ENCODE data around the gene ISYNA1.

Gene ISYNA1

DNA sequence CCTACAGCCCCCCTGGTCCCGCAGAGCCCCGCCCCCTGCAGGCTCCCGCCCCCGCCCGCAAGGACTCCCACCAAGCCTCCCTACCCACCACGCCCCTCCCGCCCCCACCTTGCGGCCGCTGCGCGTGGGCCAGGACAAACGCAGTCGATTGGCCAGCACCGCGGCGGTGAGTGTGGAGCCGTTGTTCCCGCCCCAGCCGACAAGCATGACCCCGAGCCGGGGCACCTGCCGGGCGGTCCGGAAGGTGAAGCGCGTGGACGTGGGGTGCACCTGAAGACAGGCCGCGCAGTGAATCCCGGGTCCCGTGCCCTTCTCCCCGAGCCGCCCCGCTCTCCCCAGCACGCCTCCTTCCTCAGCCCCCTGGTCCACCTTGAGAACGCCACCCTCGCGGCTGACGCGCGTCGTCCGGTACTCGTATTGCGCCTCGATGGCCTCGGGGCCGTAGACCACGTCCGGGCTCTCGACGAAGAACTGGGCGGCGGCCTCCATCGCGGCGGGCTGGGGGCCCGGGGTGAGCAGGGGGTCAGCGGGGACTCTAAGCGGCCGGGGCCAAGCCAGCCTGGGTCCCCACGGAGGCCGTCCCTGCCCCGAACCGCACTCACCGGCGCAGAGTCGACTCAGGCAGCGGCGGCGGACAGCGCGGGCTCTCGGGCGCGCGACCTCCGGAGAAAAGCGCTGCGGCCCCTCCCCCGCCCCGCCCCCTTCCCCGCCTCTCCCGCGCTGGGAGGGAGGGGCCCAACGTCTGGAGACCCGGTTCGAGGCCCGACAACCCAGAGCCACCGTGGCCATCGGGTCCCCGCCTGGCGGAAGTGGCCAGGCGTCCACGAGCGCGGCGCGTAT lies at the start of gene ISYNA1:
Gene ISYNA1, minus strand, starts transcription at position 643 of the 840 bp plus-strand sequence. Its CDS starts 154 bp downstream, at position 489.
- DNase-seq (ENCODE audit: low read depth), result no peak

DNA sequence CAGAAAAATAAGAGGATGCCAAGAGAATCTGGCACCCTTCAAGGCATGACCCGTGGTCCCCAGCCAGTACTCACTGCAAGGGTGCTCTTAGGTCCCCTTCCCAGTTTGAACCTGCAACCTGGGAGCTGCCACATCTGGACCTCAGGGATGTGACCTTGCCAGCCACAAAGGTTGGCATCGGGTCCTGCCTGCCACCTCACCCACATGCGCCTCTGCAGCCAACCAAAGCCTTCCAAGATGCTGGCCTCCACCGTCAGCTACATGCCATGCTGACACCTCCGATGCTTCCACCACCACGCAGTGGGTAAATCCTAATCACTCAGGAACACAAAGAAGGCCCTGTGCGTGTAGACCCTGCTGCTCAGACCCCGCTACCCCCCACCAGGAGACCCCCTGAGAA lies 48.8 kb upstream of the ISYNA1 start:
- DNase-seq (ENCODE audit: low read depth), result no peak

DNA sequence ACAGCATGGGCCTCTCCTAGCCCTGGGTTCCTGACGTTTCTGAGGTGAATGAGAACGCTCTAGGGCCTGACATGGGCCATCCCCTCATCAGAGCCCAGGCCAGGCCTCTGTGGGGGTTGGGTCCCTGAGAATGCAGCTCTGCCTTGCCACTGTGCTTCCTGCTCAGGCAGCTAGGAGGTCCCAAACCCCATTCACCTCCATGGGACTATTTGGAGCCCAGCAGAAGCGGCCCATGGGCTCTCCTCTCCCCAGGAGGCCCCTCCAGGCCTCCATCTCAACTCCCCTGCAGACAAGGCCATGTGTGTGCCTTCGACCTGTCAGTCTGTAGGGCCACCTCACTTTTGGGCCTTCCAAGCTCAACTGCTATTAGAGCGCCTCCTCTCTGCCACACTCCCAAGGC lies 47.1 kb upstream of the ISYNA1 start:
- DNase-seq (ENCODE audit: low read depth), result no peak

- DNase-seq (ENCODE audit: low read depth), result no peak
Measured at GRCh38 chr19:18483119-18483890, 45.4 kb upstream of the ISYNA1 start.

GRCh38 chr19:18481505-18482222 lies 43.7 kb upstream of the ISYNA1 start:
- no peak for DNase-seq (ENCODE audit: low read depth)

- peak; percentile 84 for DNase-seq (ENCODE audit: low read depth)
Measured at GRCh38 chr19:18480006-18480691, 42.2 kb upstream of the ISYNA1 start.

DNA sequence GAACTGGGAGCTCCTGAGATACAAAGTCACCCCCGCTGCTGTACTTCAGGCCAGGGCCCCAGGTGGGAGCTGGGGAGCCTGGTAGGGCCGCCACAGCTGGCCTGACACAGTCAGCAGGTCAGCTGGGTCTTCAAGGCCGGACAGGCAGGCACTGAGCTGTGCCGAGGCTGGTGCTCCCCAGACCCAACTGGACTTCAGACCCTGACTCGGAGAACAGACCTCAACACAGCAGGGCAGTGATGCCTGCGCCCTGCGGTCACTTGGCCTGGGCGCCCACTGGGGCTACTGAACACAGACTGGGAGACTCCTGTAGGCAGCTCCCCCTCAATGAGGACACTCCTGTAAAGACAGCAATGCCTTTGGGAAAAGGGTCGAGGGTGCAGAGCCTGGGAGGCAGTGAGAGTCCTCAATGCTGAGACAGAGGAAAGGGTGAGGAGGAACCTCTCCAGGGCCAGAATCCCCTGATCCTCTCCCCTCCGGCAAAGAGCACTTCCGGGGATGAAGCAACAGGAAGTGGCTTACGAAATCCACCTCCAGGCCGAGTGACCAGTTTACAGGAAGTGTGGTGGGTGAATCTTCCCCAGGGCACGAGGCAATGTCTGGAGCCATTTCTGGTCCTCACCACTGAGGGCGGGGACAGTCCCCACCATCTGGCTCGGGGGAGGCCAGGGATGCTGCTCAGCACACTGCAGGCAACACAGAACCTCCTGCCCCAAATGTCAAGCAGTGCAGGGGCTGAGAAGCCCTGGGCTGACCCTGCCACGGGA lies 40.8 kb upstream of the ISYNA1 start:
- peak; percentile 74 for DNase-seq (ENCODE audit: low read depth)

DNA sequence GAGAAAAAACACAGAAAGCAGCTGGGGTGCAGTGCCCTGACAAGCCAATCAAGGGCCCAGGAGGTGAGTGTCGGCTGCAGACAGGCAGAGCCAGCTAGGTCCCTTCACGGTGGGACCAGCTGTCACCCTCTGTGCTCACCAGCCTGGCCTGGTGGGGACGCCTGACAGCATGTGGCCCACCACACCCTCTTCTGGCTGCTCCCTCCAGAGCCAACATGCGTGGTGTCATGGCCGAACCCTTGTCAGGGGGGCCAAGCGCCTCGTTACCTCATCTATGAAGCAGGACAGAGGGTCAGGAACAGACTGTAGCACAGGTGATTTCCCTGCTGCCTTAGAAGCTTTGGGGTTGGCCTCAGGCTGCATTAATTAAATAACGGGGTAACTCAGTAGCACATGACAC lies 40.0 kb upstream of the ISYNA1 start:
- no peak for DNase-seq (ENCODE audit: low read depth)

GRCh38 chr19:18477042-18477779 lies 39.3 kb upstream of the ISYNA1 start:
- no peak for DNase-seq (ENCODE audit: low read depth)

DNA sequence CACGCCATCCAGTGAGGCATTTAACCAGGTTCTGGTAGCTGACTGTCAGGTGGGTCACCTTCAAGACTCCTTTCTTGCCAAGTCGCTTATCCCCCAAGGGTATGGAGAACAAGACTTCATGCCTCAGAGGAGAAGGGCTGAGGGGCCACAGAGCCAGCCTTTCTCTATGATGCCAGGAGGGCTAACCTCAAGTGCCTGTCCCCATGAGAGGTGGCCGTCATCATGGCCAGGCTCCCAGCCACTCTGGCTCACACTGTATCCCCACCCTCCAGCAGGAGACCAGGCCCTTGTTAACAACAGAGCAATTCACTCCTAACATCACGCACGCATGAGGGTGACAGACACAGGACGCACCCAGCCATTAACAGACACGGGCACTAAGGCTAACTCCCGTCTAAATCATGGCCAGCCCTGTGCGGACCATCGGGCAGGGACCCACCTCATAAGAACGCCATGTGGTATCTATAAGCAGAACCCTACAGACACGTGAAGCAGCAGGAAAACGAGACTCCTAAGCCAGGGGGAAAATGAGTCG lies 38.6 kb upstream of the ISYNA1 start:
- no peak for DNase-seq (ENCODE audit: low read depth)

DNA sequence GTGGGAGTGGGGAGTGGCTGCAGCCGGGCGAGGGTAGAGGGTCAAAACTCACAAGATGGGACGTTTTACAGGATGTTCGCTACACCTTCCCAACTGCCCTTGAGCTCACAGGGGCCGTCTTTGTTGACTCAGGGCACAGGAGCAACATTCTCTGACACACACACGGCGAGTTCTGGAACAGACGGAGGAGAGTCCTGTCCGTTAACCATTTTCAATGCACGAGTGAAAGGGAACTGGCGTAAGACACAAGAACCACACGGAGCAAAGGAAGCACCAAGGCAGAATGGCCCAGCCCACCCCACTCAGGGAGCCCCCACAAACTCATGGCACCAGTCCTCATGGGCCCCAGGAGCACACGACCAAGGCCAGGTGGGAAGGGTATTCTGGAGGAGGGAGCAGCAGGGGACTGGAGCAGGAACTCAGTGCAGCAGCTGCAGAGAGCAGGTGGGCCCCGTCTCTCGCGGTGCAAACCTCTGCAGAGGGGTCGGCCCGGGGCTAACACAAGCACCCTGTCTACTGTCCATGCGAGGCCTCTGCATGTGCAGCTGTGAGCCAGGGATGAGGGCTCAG lies 37.9 kb upstream of the ISYNA1 start:
- DNase-seq (ENCODE audit: low read depth), result no peak

GRCh38 chr19:18475004-18475453 lies 37.1 kb upstream of the ISYNA1 start:
- DNase-seq (ENCODE audit: low read depth), result no peak

DNA sequence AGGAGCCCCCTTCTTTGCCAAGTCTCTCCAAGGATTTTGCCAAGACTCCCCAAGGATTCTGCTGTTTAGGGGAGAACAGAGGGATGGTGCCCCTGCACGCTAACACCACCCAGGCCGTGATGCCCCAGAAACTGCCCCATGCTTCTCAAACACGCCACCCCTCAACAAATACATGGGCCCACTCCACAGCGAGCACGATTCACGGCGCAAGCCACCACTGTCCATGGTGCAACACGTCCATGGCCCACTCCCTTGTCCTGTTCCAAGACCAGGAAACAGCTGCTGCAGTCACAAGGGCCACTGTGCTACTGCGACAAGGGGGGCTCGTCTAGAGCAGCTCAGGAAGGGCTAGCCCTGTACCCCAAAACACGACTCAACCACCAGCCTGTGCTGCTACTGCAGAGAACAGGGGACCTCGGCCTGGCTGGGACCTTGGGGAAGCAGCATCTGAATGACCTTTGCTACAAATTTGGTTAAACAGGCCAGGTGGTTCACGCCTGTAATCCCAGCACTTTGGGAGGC lies 36.5 kb upstream of the ISYNA1 start:
- no peak for DNase-seq (ENCODE audit: low read depth)

DNA sequence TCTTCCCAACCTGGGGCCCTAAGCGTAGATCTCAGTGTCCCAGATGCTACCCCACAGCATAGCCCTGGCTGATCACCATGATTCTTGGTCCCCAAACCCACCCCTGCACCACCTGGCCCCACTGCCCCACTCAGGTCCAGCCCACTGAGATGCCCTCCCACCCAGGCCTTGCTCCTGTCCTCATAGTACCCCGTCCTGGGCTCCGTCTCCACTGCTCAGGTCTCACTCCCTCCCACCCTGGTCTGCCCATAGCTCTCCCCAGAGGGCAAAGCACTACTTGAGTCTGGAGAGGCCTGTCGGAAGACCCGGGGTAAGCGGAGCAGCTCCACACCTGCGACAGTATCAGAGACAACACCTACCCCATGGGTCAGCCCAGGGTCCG lies 35.8 kb upstream of the ISYNA1 start:
- DNase-seq (ENCODE audit: low read depth), result no peak

DNA sequence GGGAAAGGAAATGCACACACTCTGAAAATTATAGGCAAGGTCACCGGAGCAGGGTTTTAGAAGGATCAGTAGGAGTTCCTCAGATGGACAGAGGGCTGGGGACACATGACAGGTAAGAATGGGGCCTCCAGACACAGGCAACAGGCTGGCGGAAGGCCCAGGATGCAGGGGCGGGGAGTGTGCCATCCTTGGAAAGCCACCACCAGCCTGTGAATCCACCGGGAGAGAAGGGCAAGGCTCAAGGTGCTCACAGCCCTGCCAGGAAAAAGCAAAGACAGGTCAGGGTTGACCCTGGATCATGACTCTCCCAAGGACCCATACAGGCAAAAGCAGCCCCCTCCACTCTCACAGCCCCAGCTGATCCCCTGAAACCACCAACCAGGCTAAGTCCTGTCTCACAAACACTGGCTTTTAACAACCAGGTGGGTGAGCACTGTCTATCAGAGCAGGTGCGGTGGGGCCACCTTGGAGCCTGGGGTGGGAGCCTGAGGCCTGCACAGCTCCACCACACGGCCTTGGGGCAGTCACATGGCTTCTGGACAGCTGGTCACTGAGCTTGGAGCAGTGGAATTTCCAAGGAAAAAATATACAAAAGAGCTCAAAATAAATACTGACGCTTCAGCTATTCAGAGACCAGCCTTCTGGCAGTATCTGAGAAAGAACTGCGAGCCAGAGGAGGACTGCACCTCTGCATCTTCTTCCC lies 35.2 kb upstream of the ISYNA1 start:
- DNase-seq (ENCODE audit: low read depth), result no peak

- DNase-seq (ENCODE audit: low read depth), result no peak
Measured at GRCh38 chr19:18470787-18471186, 32.9 kb upstream of the ISYNA1 start.

DNA sequence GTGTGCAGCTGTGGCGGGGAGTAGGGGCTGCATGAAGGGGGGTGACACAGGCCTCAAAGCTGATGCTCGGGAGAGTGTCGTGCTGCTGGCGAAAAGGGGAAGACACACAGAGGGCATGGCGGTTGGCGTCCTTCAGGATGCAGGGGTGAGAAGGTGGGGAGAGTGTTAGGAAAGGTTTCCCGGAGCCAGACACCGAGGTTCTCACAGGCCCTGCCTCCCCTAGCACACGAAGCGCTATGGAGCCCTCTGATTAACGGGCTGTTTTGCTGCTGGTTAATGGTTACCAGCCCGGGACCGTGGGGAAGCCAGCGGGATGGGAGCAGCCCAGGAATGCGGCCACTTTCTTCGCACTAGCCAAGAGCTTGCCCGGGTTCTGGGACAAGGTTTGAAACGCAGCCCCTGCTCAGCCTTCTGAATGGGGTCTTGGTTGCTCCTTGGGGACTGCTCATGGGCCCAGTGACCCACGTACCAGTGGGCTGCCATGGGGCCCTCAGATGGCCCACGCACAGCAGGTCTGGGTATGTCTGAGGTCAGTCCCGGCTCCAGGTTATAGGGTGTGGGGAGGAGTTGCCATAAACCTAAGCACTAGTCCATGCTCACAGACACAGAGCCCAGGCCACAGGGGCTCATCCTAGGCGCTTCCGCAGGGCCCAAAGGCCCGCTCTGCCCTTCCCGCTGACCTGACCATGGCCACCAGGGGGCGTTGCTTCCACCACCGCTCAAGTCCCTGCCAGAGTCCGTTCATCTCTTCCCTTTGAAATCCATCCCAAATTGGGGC lies 31.3 kb upstream of the ISYNA1 start:
- no peak for DNase-seq (ENCODE audit: low read depth)

- DNase-seq (ENCODE audit: low read depth), result no peak
Measured at GRCh38 chr19:18468517-18468916, 30.6 kb upstream of the ISYNA1 start.

All from GM04503 (cell line).